ENCODE measurements around the gene TCAIM. TPM values are rescaled to one million over a fixed set of nuclear protein-coding genes. Genes with fewer than 3 reads are reported as not detected.
A peak's percentile ranks its signal among the peaks of the same experiment; 100 is the strongest.
"Not testable (repeated sequence)": the region's sequence is repeated elsewhere in the genome, so short reads cannot be mapped to it uniquely, and the experiment has no call there.

The TCAIM gene
- total RNA-seq, 1 donor from 2014 or later, result 35.9 TPM

GRCh38 chr3:44415421-44415820, 76.9 kb downstream of the TCAIM start:
- TF ChIP-seq, protein P1, sequence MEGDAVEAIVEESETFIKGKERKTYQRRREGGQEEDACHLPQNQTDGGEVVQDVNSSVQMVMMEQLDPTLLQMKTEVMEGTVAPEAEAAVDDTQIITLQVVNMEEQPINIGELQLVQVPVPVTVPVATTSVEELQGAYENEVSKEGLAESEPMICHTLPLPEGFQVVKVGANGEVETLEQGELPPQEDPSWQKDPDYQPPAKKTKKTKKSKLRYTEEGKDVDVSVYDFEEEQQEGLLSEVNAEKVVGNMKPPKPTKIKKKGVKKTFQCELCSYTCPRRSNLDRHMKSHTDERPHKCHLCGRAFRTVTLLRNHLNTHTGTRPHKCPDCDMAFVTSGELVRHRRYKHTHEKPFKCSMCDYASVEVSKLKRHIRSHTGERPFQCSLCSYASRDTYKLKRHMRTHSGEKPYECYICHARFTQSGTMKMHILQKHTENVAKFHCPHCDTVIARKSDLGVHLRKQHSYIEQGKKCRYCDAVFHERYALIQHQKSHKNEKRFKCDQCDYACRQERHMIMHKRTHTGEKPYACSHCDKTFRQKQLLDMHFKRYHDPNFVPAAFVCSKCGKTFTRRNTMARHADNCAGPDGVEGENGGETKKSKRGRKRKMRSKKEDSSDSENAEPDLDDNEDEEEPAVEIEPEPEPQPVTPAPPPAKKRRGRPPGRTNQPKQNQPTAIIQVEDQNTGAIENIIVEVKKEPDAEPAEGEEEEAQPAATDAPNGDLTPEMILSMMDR (IDR thresholded peaks at IDR 0.05; ENCODE audit: borderline replicate concordance), result no peak
- intact Hi-C loops (cut with micrococcal nuclease), result no loop called here
- no peaks in the 10 kb centered on the region for H3K9me3 ChIP-seq (replicated peaks)
- H3K36me3 ChIP-seq, result no peaks in the 10 kb centered on the region
- H3K4me3 ChIP-seq, result no peak overlapping the region
- H3K27me3 ChIP-seq (ENCODE audit: low read depth), result no peaks in the 10 kb centered on the region
- no peak overlapping the region for H3K27ac ChIP-seq (replicated peaks)
- no peak for DNase-seq
- H3K4me1 ChIP-seq, result no peaks in the 10 kb centered on the region

- Histone ChIP-seq H3K9me3 (replicated peaks) (no peaks in the 10 kb centered on the region), H3K36me3 (no peaks in the 10 kb centered on the region), H3K27ac (replicated peaks) (no peak overlapping the region), H3K4me3 (no peak overlapping the region), H3K27me3 (ENCODE audit: low read depth) (no peaks in the 10 kb centered on the region), H3K4me1 (no peaks in the 10 kb centered on the region)
- TF ChIP-seq, protein P1 (IDR thresholded peaks at IDR 0.05; ENCODE audit: borderline replicate concordance), result no peak
- intact Hi-C loops (cut with micrococcal nuclease), result no loop called here
- no peak for DNase-seq
Observed at GRCh38 chr3:44416031-44417030, 77.8 kb downstream of the TCAIM start.

DNA sequence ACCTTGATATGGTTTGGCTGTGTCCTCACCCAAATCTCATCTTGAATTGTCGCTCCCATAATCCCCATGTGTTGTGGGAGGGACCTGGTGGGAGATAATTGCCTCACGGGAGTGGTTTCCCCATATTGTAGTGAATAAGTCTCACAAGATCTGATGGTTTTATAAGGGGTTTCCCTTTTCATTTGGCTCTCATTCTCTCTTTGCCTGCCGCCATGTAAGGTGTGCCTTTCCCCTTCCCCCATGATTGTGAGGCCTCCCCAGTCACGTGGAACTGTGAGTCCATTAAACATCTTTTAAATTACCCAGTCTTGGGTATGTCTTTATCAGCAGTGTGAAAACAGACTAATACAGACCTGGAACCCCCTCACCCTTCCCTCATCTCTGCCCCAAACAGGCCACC, 79.6 kb downstream of the TCAIM start:
- intact Hi-C loops (cut with micrococcal nuclease); H3K4me1 ChIP-seq; H3K36me3 ChIP-seq; H3K4me3 ChIP-seq; H3K27me3 ChIP-seq (ENCODE audit: low read depth); H3K9me3 ChIP-seq (replicated peaks); H3K27ac ChIP-seq (replicated peaks); DNase-seq: not testable (repeated sequence)

- H3K9me3 ChIP-seq (replicated peaks), result no peaks in the 10 kb centered on the region
- no peak for DNase-seq
- H3K27ac ChIP-seq (replicated peaks), result no peak overlapping the region
- TF ChIP-seq, protein P1 (IDR thresholded peaks at IDR 0.05; ENCODE audit: borderline replicate concordance), result peak; percentile 32
- no peak overlapping the region for H3K4me3 ChIP-seq
- no peaks in the 10 kb centered on the region for H3K27me3 ChIP-seq (ENCODE audit: low read depth)
- H3K4me1 ChIP-seq, result no peaks in the 10 kb centered on the region
- H3K36me3 ChIP-seq, result no peaks in the 10 kb centered on the region
- intact Hi-C loops (cut with micrococcal nuclease), result no loop called here
Observed at GRCh38 chr3:44418549-44418948, 80.0 kb downstream of the TCAIM start.

GRCh38 chr3:44419116-44419922, 80.8 kb downstream of the TCAIM start:
- Histone ChIP-seq H3K9me3 (replicated peaks) (no peaks in the 10 kb centered on the region), H3K36me3 (no peaks in the 10 kb centered on the region), H3K4me3 (no peak overlapping the region), H3K27ac (replicated peaks) (no peak overlapping the region), H3K27me3 (ENCODE audit: low read depth) (no peaks in the 10 kb centered on the region), H3K4me1 (no peaks in the 10 kb centered on the region)
- intact Hi-C loops (cut with micrococcal nuclease), result no loop called here
- DNase-seq, result no peak
- TF ChIP-seq, protein P1 (IDR thresholded peaks at IDR 0.05; ENCODE audit: borderline replicate concordance), result no peak

Data from left ventricle myocardium inferior (tissue), 1 donor.